HG03457 (cell line): ENCODE results near the gene TMEM89.
A peak's percentile ranks its signal among the peaks of the same experiment; 100 is the strongest.

Experiments
- ATAC-seq: cut with Tn5 transposase; IDR thresholded peaks from one replicate; pipeline ENCODE4 v1.9.1; 2021; ENCODE audit warnings: moderate number of reproducible peaks; ENCODE audit not compliant: unreplicated experiment

The TMEM89 gene

GRCh38 chr3:48621461-48621869 is at the start of gene TMEM89:
TMEM89 (minus strand) TSS chr3:48621769; CDS start chr3:48621756, 13 bp downstream.
- ATAC-seq, result no peak

GRCh38 chr3:48664929-48665328 is 43.4 kb upstream of the TMEM89 start:
- no peak for ATAC-seq

- no peak for ATAC-seq
Measured at GRCh38 chr3:48664313-48664644, 42.7 kb upstream of the TMEM89 start.

GRCh38 chr3:48663489-48664312 is 42.1 kb upstream of the TMEM89 start:
- ATAC-seq, result peak; percentile 74

GRCh38 chr3:48662753-48663488 is 41.4 kb upstream of the TMEM89 start, which contains the start of gene CELSR3:
CELSR3 (minus strand) TSS chr3:48662886; CDS start chr3:48662634, 252 bp downstream.
- no peak for ATAC-seq

- ATAC-seq, result no peak
Measured at GRCh38 chr3:48662145-48662752, 40.7 kb upstream of the TMEM89 start.

GRCh38 chr3:48661501-48662144 is 40.1 kb upstream of the TMEM89 start:
- no peak for ATAC-seq

- ATAC-seq, result no peak
Measured at GRCh38 chr3:48660800-48661400, 39.3 kb upstream of the TMEM89 start.

- ATAC-seq, result no peak
Measured at GRCh38 chr3:48656841-48657281, 35.3 kb upstream of the TMEM89 start.

- no peak for ATAC-seq
Measured at GRCh38 chr3:48656061-48656840, 34.7 kb upstream of the TMEM89 start.

- ATAC-seq, result no peak
Measured at GRCh38 chr3:48655606-48656005, 34.0 kb upstream of the TMEM89 start.

- ATAC-seq, result no peak
Measured at GRCh38 chr3:48655063-48655462, 33.5 kb upstream of the TMEM89 start.

- ATAC-seq, result no peak
Measured at GRCh38 chr3:48652923-48653715, 31.6 kb upstream of the TMEM89 start.

- ATAC-seq, result no peak
Measured at GRCh38 chr3:48651771-48652170, 30.2 kb upstream of the TMEM89 start.

GRCh38 chr3:48650723-48651122 is 29.2 kb upstream of the TMEM89 start:
- no peak for ATAC-seq

- no peak for ATAC-seq
Measured at GRCh38 chr3:48648188-48648850, 26.8 kb upstream of the TMEM89 start.

GRCh38 chr3:48647714-48648113 is 26.1 kb upstream of the TMEM89 start:
- no peak for ATAC-seq

- no peak for ATAC-seq
Measured at GRCh38 chr3:48644898-48645760, 23.6 kb upstream of the TMEM89 start.
